ENCODE results near the gene EFHD1.

EFHD1 gene

GRCh38 chr2:232600053-232600773 is 33.2 kb upstream of the EFHD1 start:
- Histone ChIP-seq H3K36me3 (replicated peaks) (no peaks in the 10 kb centered on the region), H3K27me3 (replicated peaks) (no peaks in the 10 kb centered on the region), H3K27ac (no peak overlapping the region), H3K4me3 (ENCODE audit: low read depth, low read length) (no peak overlapping the region)
- DNase-seq, result no peak
- no peak for TF ChIP-seq CTCF (IDR thresholded peaks at IDR 0.05; ENCODE audit: low read depth, low read length, missing control alignments)
- in situ Hi-C loops (cut with HindIII; ENCODE audit: low pct_ligation_motif_present, low sequenced_read_pairs), result no loop called here

GRCh38 chr2:232603283-232603682 is 30.1 kb upstream of the EFHD1 start:
- no peak overlapping the region for H3K27ac ChIP-seq
- no peak for TF ChIP-seq CTCF (IDR thresholded peaks at IDR 0.05; ENCODE audit: low read depth, low read length, missing control alignments)
- in situ Hi-C loops (cut with HindIII; ENCODE audit: low pct_ligation_motif_present, low sequenced_read_pairs), result no loop called here
- no peak overlapping the region for H3K4me3 ChIP-seq (ENCODE audit: low read depth, low read length)
- no peaks in the 10 kb centered on the region for H3K27me3 ChIP-seq (replicated peaks)
- no peaks in the 10 kb centered on the region for H3K36me3 ChIP-seq (replicated peaks)
- DNase-seq, result no peak

- H3K27me3 ChIP-seq (replicated peaks), result no peaks in the 10 kb centered on the region
- no peaks in the 10 kb centered on the region for H3K36me3 ChIP-seq (replicated peaks)
- in situ Hi-C loops (cut with HindIII; ENCODE audit: low pct_ligation_motif_present, low sequenced_read_pairs), result no loop called here
- no peak for TF ChIP-seq CTCF (IDR thresholded peaks at IDR 0.05; ENCODE audit: low read depth, low read length, missing control alignments)
- no peak overlapping the region for H3K4me3 ChIP-seq (ENCODE audit: low read depth, low read length)
- no peak for DNase-seq
- no peak overlapping the region for H3K27ac ChIP-seq
Observed at GRCh38 chr2:232604535-232604934, 28.9 kb upstream of the EFHD1 start.

GRCh38 chr2:232607011-232607410 is 26.4 kb upstream of the EFHD1 start:
- DNase-seq, result no peak
- Histone ChIP-seq H3K27me3 (replicated peaks) (no peaks in the 10 kb centered on the region), H3K36me3 (replicated peaks) (no peaks in the 10 kb centered on the region), H3K4me3 (ENCODE audit: low read depth, low read length) (no peak overlapping the region), H3K27ac (no peak overlapping the region)
- in situ Hi-C loops (cut with HindIII; ENCODE audit: low pct_ligation_motif_present, low sequenced_read_pairs), result no loop called here
- TF ChIP-seq CTCF (IDR thresholded peaks at IDR 0.05; ENCODE audit: low read depth, low read length, missing control alignments), result no peak

- Histone ChIP-seq H3K27me3 (replicated peaks) (no peaks in the 10 kb centered on the region), H3K27ac (no peak overlapping the region), H3K4me3 (ENCODE audit: low read depth, low read length) (no peak overlapping the region), H3K36me3 (replicated peaks) (no peaks in the 10 kb centered on the region)
- in situ Hi-C loops (cut with HindIII; ENCODE audit: low pct_ligation_motif_present, low sequenced_read_pairs), result no loop called here
- no peak for DNase-seq
- no peak for TF ChIP-seq CTCF (IDR thresholded peaks at IDR 0.05; ENCODE audit: low read depth, low read length, missing control alignments)
Observed at GRCh38 chr2:232609607-232610006, 23.8 kb upstream of the EFHD1 start.

GRCh38 chr2:232610081-232610480 is 23.3 kb upstream of the EFHD1 start:
- Histone ChIP-seq H3K4me3 (ENCODE audit: low read depth, low read length) (no peak overlapping the region), H3K27me3 (replicated peaks) (no peaks in the 10 kb centered on the region), H3K27ac (no peak overlapping the region), H3K36me3 (replicated peaks) (no peaks in the 10 kb centered on the region)
- in situ Hi-C loops (cut with HindIII; ENCODE audit: low pct_ligation_motif_present, low sequenced_read_pairs), result no loop called here
- DNase-seq, result no peak
- TF ChIP-seq CTCF (IDR thresholded peaks at IDR 0.05; ENCODE audit: low read depth, low read length, missing control alignments), result no peak

All from brain microvascular endothelial cell (primary cell).